Measurements from ENCODE around the gene OR5AC2. TPM values are rescaled to one million over a fixed set of nuclear protein-coding genes. Genes with fewer than 3 reads are reported as not detected.

The OR5AC2 gene, protein sequence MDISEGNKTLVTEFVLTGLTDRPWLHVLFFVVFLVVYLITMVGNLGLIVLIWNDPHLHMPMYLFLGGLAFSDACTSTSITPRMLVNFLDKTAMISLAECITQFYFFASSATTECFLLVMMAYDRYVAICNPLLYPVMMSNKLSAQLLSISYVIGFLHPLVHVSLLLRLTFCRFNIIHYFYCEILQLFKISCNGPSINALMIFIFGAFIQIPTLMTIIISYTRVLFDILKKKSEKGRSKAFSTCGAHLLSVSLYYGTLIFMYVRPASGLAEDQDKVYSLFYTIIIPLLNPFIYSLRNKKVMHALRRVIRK
- total RNA-seq: not detected in 2 replicates

DNA sequence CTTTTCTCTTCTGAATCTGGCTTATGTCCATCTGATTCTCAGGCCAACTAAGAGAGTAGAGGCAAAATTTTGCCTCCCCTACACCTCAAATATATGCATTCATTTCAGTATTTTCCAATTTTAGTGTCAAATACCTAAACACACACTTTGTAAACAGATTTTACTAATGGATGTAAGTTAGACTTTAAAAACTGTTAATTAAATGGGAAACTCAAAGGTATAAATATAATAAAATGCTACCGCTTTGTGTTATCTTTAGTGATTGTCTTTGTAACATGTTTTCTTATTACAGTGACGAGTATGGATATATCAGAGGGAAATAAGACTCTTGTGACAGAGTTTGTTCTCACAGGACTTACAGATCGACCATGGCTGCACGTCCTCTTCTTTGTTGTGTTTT, at the start of gene OR5AC2:
TSS of gene OR5AC2 (plus strand) at position 301 of the 400 bp plus-strand sequence. CDS start at position 301, 0 bp downstream.
- H3K4me1 ChIP-seq (ENCODE audit: insufficient read depth, low read length): no peaks in the 10 kb centered on the region
- H4K20me1 ChIP-seq (ENCODE audit: insufficient read depth, low read length): no peaks in the 10 kb centered on the region
- no peak within 1 kb of the TSS for H3K4me2 ChIP-seq (ENCODE audit: insufficient read depth, low read length)
- no peak within 1 kb of the TSS for H2AFZ ChIP-seq (ENCODE audit: low read length)
- no peak within 1 kb of the TSS for H3K4me3 ChIP-seq (ENCODE audit: insufficient read depth, low read length)
- no peaks in the 10 kb centered on the region for H3K79me2 ChIP-seq (ENCODE audit: insufficient read depth, low read length)
- peaks cover 2% of the 10 kb centered on the region for H3K9me3 ChIP-seq (ENCODE audit: low read depth, low read length)
- no peaks in the 10 kb centered on the region for H3K27me3 ChIP-seq (ENCODE audit: insufficient read depth, low read length)
- no peak for TF ChIP-seq CTCF (IDR thresholded peaks at IDR 0.05; ENCODE audit: extremely low read depth, low read depth, low read length)
- no peaks in the 10 kb centered on the region for H3K36me3 ChIP-seq (ENCODE audit: insufficient read depth, low read length)
- no peak within 1 kb of the TSS for H3K27ac ChIP-seq (ENCODE audit: low read depth, low read length)
- DNase-seq (ENCODE audit: insufficient read length, low spot score, missing footprints): peak; percentile 8

DNA sequence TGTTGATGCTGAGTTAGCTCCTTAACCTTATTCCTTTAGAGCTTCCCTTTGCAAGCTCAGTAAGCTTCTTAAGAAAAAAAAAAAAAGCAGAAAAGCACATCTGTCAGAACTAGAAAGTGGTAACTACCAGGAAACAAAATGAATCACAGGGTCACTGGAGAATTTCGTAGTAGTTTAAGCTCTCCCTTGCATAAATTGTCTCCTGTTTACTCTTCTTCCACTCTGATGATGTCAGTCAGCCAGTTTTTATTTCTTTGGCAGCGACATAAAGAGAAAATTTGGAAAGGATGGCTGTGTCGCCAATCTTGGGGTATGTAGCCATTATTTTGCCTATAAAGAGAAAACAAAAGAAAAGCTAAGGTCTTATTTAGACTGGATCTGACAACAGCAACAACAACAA, 48.7 kb upstream of the OR5AC2 start:
- H3K9me3 ChIP-seq (ENCODE audit: low read depth, low read length): no peaks in the 10 kb centered on the region
- no peak overlapping the region for H2AFZ ChIP-seq (ENCODE audit: low read length)
- no peak for DNase-seq (ENCODE audit: insufficient read length, low spot score, missing footprints)
- H3K4me2 ChIP-seq (ENCODE audit: insufficient read depth, low read length): no peak overlapping the region
- H3K36me3 ChIP-seq (ENCODE audit: insufficient read depth, low read length): no peaks in the 10 kb centered on the region
- no peak overlapping the region for H3K4me3 ChIP-seq (ENCODE audit: insufficient read depth, low read length)
- H3K27ac ChIP-seq (ENCODE audit: low read depth, low read length): no peak overlapping the region
- no peaks in the 10 kb centered on the region for H3K4me1 ChIP-seq (ENCODE audit: insufficient read depth, low read length)
- no peaks in the 10 kb centered on the region for H4K20me1 ChIP-seq (ENCODE audit: insufficient read depth, low read length)
- no peak for TF ChIP-seq CTCF (IDR thresholded peaks at IDR 0.05; ENCODE audit: extremely low read depth, low read depth, low read length)
- H3K27me3 ChIP-seq (ENCODE audit: insufficient read depth, low read length): no peaks in the 10 kb centered on the region
- no peaks in the 10 kb centered on the region for H3K79me2 ChIP-seq (ENCODE audit: insufficient read depth, low read length)

GRCh38 chr3:98038876-98039275, 48.1 kb upstream of the OR5AC2 start:
- no peak overlapping the region for H3K27ac ChIP-seq (ENCODE audit: low read depth, low read length)
- DNase-seq (ENCODE audit: insufficient read length, low spot score, missing footprints): no peak
- H2AFZ ChIP-seq (ENCODE audit: low read length): peak overlapping the region; percentile 91
- no peak for TF ChIP-seq CTCF (IDR thresholded peaks at IDR 0.05; ENCODE audit: extremely low read depth, low read depth, low read length)
- no peaks in the 10 kb centered on the region for H3K4me1 ChIP-seq (ENCODE audit: insufficient read depth, low read length)
- no peaks in the 10 kb centered on the region for H3K79me2 ChIP-seq (ENCODE audit: insufficient read depth, low read length)
- H3K27me3 ChIP-seq (ENCODE audit: insufficient read depth, low read length): no peaks in the 10 kb centered on the region
- H3K4me2 ChIP-seq (ENCODE audit: insufficient read depth, low read length): peak overlapping the region; percentile 93
- H3K9me3 ChIP-seq (ENCODE audit: low read depth, low read length): no peaks in the 10 kb centered on the region
- no peaks in the 10 kb centered on the region for H4K20me1 ChIP-seq (ENCODE audit: insufficient read depth, low read length)
- no peaks in the 10 kb centered on the region for H3K36me3 ChIP-seq (ENCODE audit: insufficient read depth, low read length)
- H3K4me3 ChIP-seq (ENCODE audit: insufficient read depth, low read length): peak overlapping the region; percentile 68

DNA sequence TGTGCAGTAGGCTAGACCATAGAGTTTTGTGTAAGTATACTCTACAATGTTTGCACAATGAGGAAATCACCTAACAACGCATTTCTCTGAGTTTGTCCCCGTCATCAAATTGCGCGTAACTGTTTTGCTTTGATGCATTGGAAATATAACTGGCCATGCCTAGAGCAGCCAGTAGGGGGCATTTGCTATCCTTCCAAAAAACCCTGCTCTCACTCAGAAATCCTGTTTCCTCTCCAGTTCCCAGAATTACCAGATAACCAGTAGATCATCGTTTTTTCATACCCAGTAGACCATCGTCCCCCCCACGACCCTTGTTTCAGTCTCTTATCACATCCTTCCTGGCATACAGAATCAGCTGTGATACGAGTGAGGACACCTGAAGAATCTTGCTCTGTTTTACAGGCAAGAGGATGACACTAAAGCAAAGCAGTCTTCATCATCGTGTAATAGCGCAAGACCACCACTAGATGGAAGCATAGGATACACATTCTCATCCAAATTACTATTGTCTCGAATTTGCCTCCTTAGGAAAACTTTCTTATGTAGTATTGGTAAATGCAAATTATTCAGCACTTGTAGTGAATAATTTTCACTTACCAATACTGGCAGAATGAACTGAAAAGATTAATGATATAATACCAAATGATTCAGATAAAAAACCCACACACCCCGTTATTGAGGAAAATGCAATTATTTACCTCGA, 47.5 kb upstream of the OR5AC2 start:
- DNase-seq (ENCODE audit: insufficient read length, low spot score, missing footprints): peak; percentile 0
- Histone ChIP-seq H3K4me1 (ENCODE audit: insufficient read depth, low read length) (no peaks in the 10 kb centered on the region), H3K27ac (ENCODE audit: low read depth, low read length) (peak overlapping the region; percentile 13), H3K36me3 (ENCODE audit: insufficient read depth, low read length) (no peaks in the 10 kb centered on the region), H3K4me3 (ENCODE audit: insufficient read depth, low read length) (peak overlapping the region; percentile 68), H3K4me2 (ENCODE audit: insufficient read depth, low read length) (peak overlapping the region; percentile 93), H3K27me3 (ENCODE audit: insufficient read depth, low read length) (no peaks in the 10 kb centered on the region), H4K20me1 (ENCODE audit: insufficient read depth, low read length) (no peaks in the 10 kb centered on the region), H2AFZ (ENCODE audit: low read length) (peak overlapping the region; percentile 91), H3K9me3 (ENCODE audit: low read depth, low read length) (no peaks in the 10 kb centered on the region), H3K79me2 (ENCODE audit: insufficient read depth, low read length) (no peaks in the 10 kb centered on the region)
- TF ChIP-seq CTCF (IDR thresholded peaks at IDR 0.05; ENCODE audit: extremely low read depth, low read depth, low read length): peak; percentile 91
